K562 (cell line): ENCODE data around the gene SLC9A7. TPM values are rescaled to one million over a fixed set of nuclear protein-coding genes. Genes with fewer than 3 reads are reported as not detected.

Experiments
- ATAC-seq: fragments of 200-7000 bp; cut with Tn5 transposase; 3 replicates; pipeline ENCODE4 v1.9.1; 2020; ENCODE audit warnings: moderate library complexity
- BruUV-seq: library from RNA; stranded (reverse); fragments of 400-500 nt; replicated peaks from 2 replicates; lab custom pipeline; 2021; lab: Mats Ljungman, UMichigan
- CTCF ChIA-PET: fragments of 300-600 bp; formaldehyde crosslinking; extraction: SDS; loops from one replicate; lab custom pipeline; 2021; ENCODE audit warnings: low intra/inter-chr PET ratio; lab: Yijun Ruan, JAX
- POLR2A ChIA-PET: fragments of 300-600, 350-650 bp; sonication (Branson Sonifier 250); formaldehyde crosslinking; extraction: SDS; loops from one replicate; lab custom pipeline; 2021; ENCODE audit warnings: antibody characterized with exemption, inconsistent platforms; lab: Yijun Ruan, JAX
- DNase-seq, 4 experiments: peaks; one replicate each; pipeline versions ENCODE4 v3.0.0 to v3.0.0-alpha.2; 2011 to 2018; ENCODE audit warnings: low spot score in 3 of 4, mixed read lengths in 3 of 4; ENCODE audit errors: extremely low read depth in 1 of 4
- FAIRE-seq: peaks from 2 replicates; lab custom pipeline; 2011; peaks lifted over from hg19 to GRCh38; lab: Jason Lieb, UNC
- H2AFZ ChIP-seq: 2 replicates; pipeline ENCODE4 v1.6.0; 2011; ENCODE audit warnings: low read depth, low read length, control low read depth, inconsistent platforms
- H3K27ac ChIP-seq: fragments of 200-600 bp; 3 replicates; pipeline ENCODE4 v1.8.0; 2011; ENCODE audit warnings: low read depth, mild to moderate bottlenecking, control low read depth, inconsistent platforms, low read length, moderate library complexity, mixed read lengths; ENCODE audit errors: extremely low read depth
- H3K27me3 ChIP-seq, 2 experiments: fragments of 300-600 bp in 1 of 2; 2 replicates in 1 of 2; 3 replicates in 1 of 2; pipeline versions ENCODE4 v1.6.0 to v1.8.0; 2011; ENCODE audit warnings: inconsistent platforms in 2 of 2, low read length in 2 of 2, mild to moderate bottlenecking in 1 of 2, mixed read lengths in 1 of 2, moderate library complexity in 1 of 2; ENCODE audit not compliant: control insufficient read depth in 2 of 2, insufficient read depth in 2 of 2
- H3K36me3 ChIP-seq: fragments of 300-600 bp; 3 replicates; pipeline ENCODE4 v1.8.0; 2011; ENCODE audit warnings: mild to moderate bottlenecking, low read length, inconsistent platforms; ENCODE audit not compliant: control insufficient read depth, insufficient read depth
- H3K4me1 ChIP-seq, 2 experiments: fragments of 200-600 bp in 1 of 2; replicated peaks in 1 of 2; 2 replicates in 1 of 2; 3 replicates in 1 of 2; pipeline versions ENCODE4 v1.5.1 to v1.8.0; 2011; ENCODE audit warnings: inconsistent platforms in 2 of 2, low read length in 2 of 2, mild to moderate bottlenecking in 1 of 2, mixed read lengths in 1 of 2, moderate library complexity in 1 of 2; ENCODE audit not compliant: control insufficient read depth in 2 of 2, insufficient read depth in 2 of 2
- H3K4me2 ChIP-seq: 2 replicates; pipeline ENCODE4 v1.6.1; 2011; ENCODE audit warnings: low read length, control low read depth, inconsistent platforms, mixed read lengths; ENCODE audit not compliant: insufficient read depth
- H3K4me3 ChIP-seq: fragments of 200-600 bp; sonication (generic), shearing (Covaris generic); 2 replicates; pipeline ENCODE4 v1.5.1; 2016; ENCODE audit warnings: control low read depth, inconsistent platforms
- H3K79me2 ChIP-seq: fragments of 200-600 bp; 3 replicates; pipeline ENCODE4 v1.8.0; 2011; ENCODE audit warnings: low read length, inconsistent platforms; ENCODE audit not compliant: control insufficient read depth, insufficient read depth
- H3K9ac ChIP-seq, 2 experiments: 2 replicates each; pipeline versions ENCODE4 v1.6.0 to v1.6.1; 2011; ENCODE audit warnings: low read depth in 2 of 2, low read length in 2 of 2, control low read depth in 1 of 2, inconsistent platforms in 1 of 2, mild to moderate bottlenecking in 1 of 2, mixed read lengths in 1 of 2; ENCODE audit not compliant: insufficient read depth in 1 of 2
- H3K9me1 ChIP-seq: one replicate; pipeline ENCODE4 v1.6.0; 2011; ENCODE audit warnings: inconsistent platforms, mild to moderate bottlenecking, low read length, moderate library complexity; ENCODE audit not compliant: control insufficient read depth, insufficient read depth
- H3K9me3 ChIP-seq: replicated peaks from 2 replicates; pipeline ENCODE4 v1.5.1; 2011; ENCODE audit warnings: low read depth, low read length, inconsistent platforms; ENCODE audit not compliant: control insufficient read depth, insufficient read depth
- H4K20me1 ChIP-seq: replicated peaks from 2 replicates; pipeline ENCODE4 v1.6.1; 2011; ENCODE audit warnings: low read length, inconsistent platforms, mixed read lengths; ENCODE audit not compliant: control insufficient read depth, insufficient read depth
- FOXA1 ChIP-seq: fragments of 450-650 bp; IDR thresholded peaks from 2 replicates; pipeline ENCODE4 v1.6.1; 2016; ENCODE audit warnings: mild to moderate bottlenecking, borderline replicate concordance
- FOXA3 ChIP-seq, 2 experiments: fragments of 450-650 bp in 1 of 2; sonication (generic) in 1 of 2; formaldehyde crosslinking; IDR thresholded peaks in 1 of 2; conservative IDR thresholded peaks in 1 of 2; 2 replicates each; pipeline versions ENCODE4 v1.4.0 to v1.8.0; 2020 to 2022; ENCODE audit warnings: mild to moderate bottlenecking in 2 of 2, missing genetic modification reagents in 1 of 2
- KLF6 ChIP-seq: fragments of 250-450 bp; sonication (Bioruptor Pico); IDR thresholded peaks from 2 replicates; pipeline ENCODE4 v1.4.0; 2020; ENCODE audit warnings: mild to moderate bottlenecking, moderate library complexity, borderline replicate concordance
- LARP7 ChIP-seq: fragments of 450-650 bp; IDR thresholded peaks from 2 replicates; pipeline ENCODE4 v1.6.1; 2016
- RHOXF2B ChIP-seq: fragments of 250-450 bp; sonication (Bioruptor Pico); conservative IDR thresholded peaks from 2 replicates; pipeline ENCODE4 v1.5.1; 2021
- RUNX1 ChIP-seq: sonication (generic); IDR thresholded peaks from 2 replicates; pipeline ENCODE4 v1.6.1; 2016; ENCODE audit warnings: antibody characterized with exemption, low read depth
- ZBTB7A ChIP-seq: IDR thresholded peaks from 2 replicates; pipeline ENCODE4 v1.6.1; 2011; ENCODE audit warnings: low read depth, mild to moderate bottlenecking, low read length, moderate library complexity, borderline replicate concordance; ENCODE audit not compliant: control insufficient read depth
- ZNF717 ChIP-seq: fragments of 250-450 bp; sonication (Bioruptor Pico); IDR thresholded peaks from 2 replicates; pipeline ENCODE4 v1.5.0; 2021
- ZNF778 ChIP-seq: fragments of 450-650 bp; formaldehyde crosslinking; IDR thresholded peaks from 2 replicates; pipeline ENCODE4 v1.4.0; 2020; ENCODE audit warnings: mild to moderate bottlenecking, moderate library complexity
- WGBS: fragments of 100-300 bp; shearing (Covaris generic); methylation state at CpG from one replicate; pipeline ENCODE4 v1.1.6; 2016; ENCODE audit warnings: low coverage, mixed read lengths; ENCODE audit not compliant: insufficient coverage; ENCODE audit errors: missing lambda C conversion rate; 5-methylcytosine and 5-hydroxymethylcytosine counted together
- in situ Hi-C: fragments of 300-500 bp; cut with MboI; formaldehyde crosslinking; loops from 4 replicates; pipeline ENCODE4 v1.15.0; 2018; ENCODE audit warnings: inconsistent platforms, mixed read lengths
- intact Hi-C: fragments of 100-400 bp; cut with micrococcal nuclease; formaldehyde crosslinking; loops from 2 replicates; pipeline ENCODE4 v1.14.2; 2022
- polyA plus RNA-seq, 8 experiments: library from polyadenylated mRNA; depleted of rRNA in 4 of 8; stranded (reverse) in 5 of 8; unstranded in 3 of 8; fragments of >200 nt; fragmentation: Nextera tagmentation in 2 of 8; fragmentation: Illumina TruSeq in 1 of 8; extraction: Ambion mirVana in 2 of 8; extraction: Trizol in 1 of 8; gene quantifications; 2 replicates each; pipeline versions ENCODE4 v1.2.1 to v1.2.3, GENCODE V29; 2011 to 2014; ENCODE audit warnings: inconsistent platforms in 1 of 8, missing spikeins in 1 of 8
- total RNA-seq, 7 experiments: library from RNA; depleted of rRNA in 6 of 7; stranded (reverse); fragments of >200 nt in 6 of 7; fragmentation: Illumina TruSeq in 2 of 7; extraction: Trizol in 2 of 7; gene quantifications; 2 replicates each; pipeline versions ENCODE4 v1.2.1 to v1.2.3, GENCODE V29; 2011 to 2021; ENCODE audit warnings: low replicate concordance in 1 of 7
- TF ChIP-seq, protein P1 (sequence below): sonication (generic); formaldehyde crosslinking; IDR thresholded peaks from 2 replicates; pipeline ENCODE4 v1.8.1; 2023; ENCODE audit warnings: mild to moderate bottlenecking, missing genetic modification reagents
- TF ChIP-seq, protein P2 (sequence below), 2 experiments: fragments of 250-450 bp in 1 of 2; fragments of 450-650 bp in 1 of 2; sonication (Bioruptor Pico) in 1 of 2; IDR thresholded peaks; 2 replicates each; pipeline versions ENCODE4 v1.6.1 to v1.8.0; 2016 to 2021; ENCODE audit warnings: mild to moderate bottlenecking in 2 of 2, moderate library complexity in 2 of 2, missing compliant biosample characterization in 1 of 2, missing genetic modification characterization in 1 of 2

Gene SLC9A7
- total and polyA plus RNA-seq, 9 of the 15 experiments (the other 6 are each of a cell fraction or from before 2014, with no cell fraction given), result 0.04 to 0.13 (median 0.09) TPM; not detected in 5

DNA sequence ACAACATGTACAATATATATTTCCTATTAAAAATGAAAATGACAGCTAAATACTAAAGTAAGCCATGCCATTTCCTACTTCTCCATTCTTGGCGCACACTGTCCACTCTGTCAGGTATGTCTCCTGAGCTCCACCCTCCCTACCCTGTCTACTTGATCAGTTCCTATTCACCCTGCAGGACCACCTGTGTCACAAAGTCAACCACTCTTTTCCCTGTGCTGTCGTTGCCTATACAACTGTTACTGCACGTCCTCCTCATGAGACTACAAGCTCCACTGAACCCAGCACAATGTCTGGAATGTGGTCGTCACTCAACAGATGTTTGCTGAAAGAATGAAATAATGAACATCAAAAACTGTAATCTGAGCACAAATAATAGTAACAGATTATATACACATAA is 54.9 kb downstream of the SLC9A7 start:
- CTCF ChIA-PET, result no interaction called here
- no peaks in the 10 kb centered on the region for H4K20me1 ChIP-seq
- no peak overlapping the region for H2AFZ ChIP-seq
- ATAC-seq (no peak), DNase-seq (no peak), FAIRE-seq (no peak)
- 2% methylated on average over 4 of the region's 4 CpGs for WGBS
- in situ Hi-C loops (no loop called here), intact Hi-C loops (no loop called here)
- no peak overlapping the region for H3K4me2 ChIP-seq
- H3K9me1 ChIP-seq, result no peaks in the 10 kb centered on the region
- POLR2A ChIA-PET, result no interaction called here
- H3K79me2 ChIP-seq, result no peaks in the 10 kb centered on the region
- H3K4me3 ChIP-seq, result no peak overlapping the region
- no peaks in the 10 kb centered on the region for H3K4me1 ChIP-seq
- no peak overlapping the region for H3K9ac ChIP-seq
- H3K36me3 ChIP-seq, result no peaks in the 10 kb centered on the region
- H3K9me3 ChIP-seq, result no peaks in the 10 kb centered on the region
- H3K27ac ChIP-seq, result no peak overlapping the region
- H3K27me3 ChIP-seq, result no peaks in the 10 kb centered on the region; a peak in 1 of 5 replicates
- no TSS peak for BruUV-seq
- TF ChIP-seq RHOXF2B (CRISPR knock-in tag) (no peak), FOXA3 (CRISPR knock-in tag; conservative IDR thresholded peaks at IDR 0.05 in 1 of 2, IDR thresholded peaks at IDR 0.05 in 1 of 2) (no peak), ZBTB7A (no peak), KLF6 (CRISPR knock-in tag) (no peak), FOXA1 (no peak), RUNX1 (no peak), LARP7 (no peak), ZNF778 (no peak), ZNF717 (no peak)
- TF ChIP-seq, protein P1, sequence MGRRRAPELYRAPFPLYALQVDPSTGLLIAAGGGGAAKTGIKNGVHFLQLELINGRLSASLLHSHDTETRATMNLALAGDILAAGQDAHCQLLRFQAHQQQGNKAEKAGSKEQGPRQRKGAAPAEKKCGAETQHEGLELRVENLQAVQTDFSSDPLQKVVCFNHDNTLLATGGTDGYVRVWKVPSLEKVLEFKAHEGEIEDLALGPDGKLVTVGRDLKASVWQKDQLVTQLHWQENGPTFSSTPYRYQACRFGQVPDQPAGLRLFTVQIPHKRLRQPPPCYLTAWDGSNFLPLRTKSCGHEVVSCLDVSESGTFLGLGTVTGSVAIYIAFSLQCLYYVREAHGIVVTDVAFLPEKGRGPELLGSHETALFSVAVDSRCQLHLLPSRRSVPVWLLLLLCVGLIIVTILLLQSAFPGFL (CRISPR knock-in tag), result no peak
- TF ChIP-seq, protein P2, sequence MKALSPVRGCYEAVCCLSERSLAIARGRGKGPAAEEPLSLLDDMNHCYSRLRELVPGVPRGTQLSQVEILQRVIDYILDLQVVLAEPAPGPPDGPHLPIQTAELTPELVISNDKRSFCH (CRISPR knock-in tag; IDR thresholded peaks at IDR 0.05), result no peak
- TF ChIP-seq, protein P2 (tag; IDR thresholded peaks at IDR 0.05), result no peak
